Mesodermal cell (in vitro differentiated cells): ENCODE measurements around the gene MAP3K7.
"Not testable (repeated sequence)": the region's sequence is repeated elsewhere in the genome, so short reads cannot be mapped to it uniquely, and the experiment has no call there.

Experiments
- H3K27ac ChIP-seq: 2 replicates; pipeline ENCODE4 v1.7.0; 2013; ENCODE audit warnings: mild to moderate bottlenecking, low read depth, low read length, moderate library complexity; ENCODE audit not compliant: severe bottlenecking
- H3K36me3 ChIP-seq: 2 replicates; pipeline ENCODE4 v1.7.1; 2013; ENCODE audit warnings: mild to moderate bottlenecking, low read length, moderate library complexity; ENCODE audit not compliant: control insufficient read depth, insufficient read depth
- H3K4me1 ChIP-seq: one replicate; pipeline ENCODE4 v1.7.1; 2013; ENCODE audit warnings: mild to moderate bottlenecking, low read length; ENCODE audit not compliant: insufficient read depth, control insufficient read depth, poor library complexity, severe bottlenecking
- H3K4me3 ChIP-seq: 2 replicates; pipeline ENCODE4 v1.7.0; 2013; ENCODE audit warnings: low read length, control low read depth, mild to moderate bottlenecking; ENCODE audit not compliant: insufficient read depth, poor library complexity, severe bottlenecking; ENCODE audit errors: extremely low read depth
- H3K9me3 ChIP-seq: 2 replicates; pipeline ENCODE4 v1.7.1; 2013; ENCODE audit warnings: mild to moderate bottlenecking, low read length, moderate library complexity; ENCODE audit not compliant: control insufficient read depth
- WGBS, 2 experiments: methylation state at CpG; one replicate each; pipeline ENCODE4 v1.1.5; 2013; ENCODE audit warnings: missing lambda C conversion rate in 2 of 2; ENCODE audit not compliant: insufficient coverage in 2 of 2; 5-methylcytosine and 5-hydroxymethylcytosine counted together

The MAP3K7 gene

DNA sequence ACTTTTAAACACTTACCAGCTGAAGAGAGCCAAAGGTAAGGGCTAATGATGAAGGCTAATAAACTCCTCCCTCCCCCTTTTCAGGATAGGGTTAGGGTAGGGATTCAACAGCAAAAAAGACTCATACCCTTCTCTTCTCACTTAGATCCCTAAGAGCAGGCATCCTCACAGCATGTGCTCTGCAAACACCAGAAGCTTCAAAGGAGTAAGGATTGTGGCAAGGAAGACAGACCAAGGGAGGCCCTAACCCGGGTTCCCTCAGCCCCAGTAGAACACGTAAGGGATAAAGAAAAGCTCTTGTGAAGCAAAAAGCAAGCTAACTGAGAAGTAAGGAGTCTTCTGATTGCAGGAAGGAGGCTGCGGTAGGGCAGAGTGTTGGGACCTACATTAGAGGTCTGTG, 11.6 kb downstream of the MAP3K7 start:
- Histone ChIP-seq H3K27ac (no peak overlapping the region), H3K4me3 (no peak overlapping the region), H3K36me3 (peaks cover 26% of the 10 kb centered on the region), H3K4me1 (no peaks in the 10 kb centered on the region), H3K9me3 (no peaks in the 10 kb centered on the region)
- 58 to 63% methylated on average over 3 of the region's 3 CpGs for WGBS, 2 experiments

DNA sequence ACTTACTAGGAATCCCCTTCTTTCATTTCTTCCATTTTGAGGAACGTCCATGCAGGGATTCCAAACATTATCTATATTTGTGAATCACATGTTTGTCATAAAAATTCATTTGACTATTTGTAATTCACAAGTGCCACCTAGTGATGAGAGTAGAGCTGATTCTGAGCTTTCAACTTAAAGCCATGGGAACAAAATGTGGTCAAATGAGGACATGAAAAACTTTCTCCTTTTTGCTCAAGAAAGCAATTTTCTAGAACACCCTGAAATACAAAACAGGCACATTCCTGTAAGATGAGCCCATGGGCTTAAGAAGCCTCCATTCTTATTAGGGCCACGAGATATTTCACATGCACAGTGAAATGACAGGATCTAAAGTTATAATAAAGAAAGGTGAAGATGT, 12.3 kb downstream of the MAP3K7 start:
- Histone ChIP-seq H3K27ac (no peak overlapping the region), H3K4me3 (no peak overlapping the region), H3K36me3 (peaks cover 31% of the 10 kb centered on the region), H3K9me3 (no peaks in the 10 kb centered on the region), H3K4me1 (no peaks in the 10 kb centered on the region)
- WGBS, 2 experiments: no CpG with 5 or more reads among the region's 2 CpGs

DNA sequence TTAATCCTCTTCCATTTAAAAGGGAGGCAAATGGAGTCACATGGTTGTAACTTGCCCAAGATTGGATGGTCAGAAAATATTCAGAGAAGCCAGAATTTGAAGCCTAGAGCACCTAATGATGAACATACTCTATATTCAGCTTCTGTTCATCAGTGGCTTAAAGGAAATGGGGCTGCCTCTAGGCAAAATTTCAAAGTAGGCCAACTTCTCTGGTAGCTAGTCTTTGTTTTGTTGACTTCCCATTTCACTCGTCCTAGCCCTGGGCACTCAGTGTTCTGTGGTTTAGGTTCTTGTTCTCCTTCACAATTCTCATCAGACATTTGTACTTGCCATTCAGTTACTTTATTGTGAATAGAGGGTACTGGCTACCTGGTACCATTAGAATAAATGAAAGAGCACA, 13.2 kb downstream of the MAP3K7 start:
- WGBS, 2 experiments: no CpG with 5 or more reads among the region's 1 CpG
- no peak overlapping the region for H3K4me3 ChIP-seq
- no peak overlapping the region for H3K27ac ChIP-seq
- H3K9me3 ChIP-seq: no peaks in the 10 kb centered on the region
- peaks cover 39% of the 10 kb centered on the region for H3K36me3 ChIP-seq
- H3K4me1 ChIP-seq: no peaks in the 10 kb centered on the region

DNA sequence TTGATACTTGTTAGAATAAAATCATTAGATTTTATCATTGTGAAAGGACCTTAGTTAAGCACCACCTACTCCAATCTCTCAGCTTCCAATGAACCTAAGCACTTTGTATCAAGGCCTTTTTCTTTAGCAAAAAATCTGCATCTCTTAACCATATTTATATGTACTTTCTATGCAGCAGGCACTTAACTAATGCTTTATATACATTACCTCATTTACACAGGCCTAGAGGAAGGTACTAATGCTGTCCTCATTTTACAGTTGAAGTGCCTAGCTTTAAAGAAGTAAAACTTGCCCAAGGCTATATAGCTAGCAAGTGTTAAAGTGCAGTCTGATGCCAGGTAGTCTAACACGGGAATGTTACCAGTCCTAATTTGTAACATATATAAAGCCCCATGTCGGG, 14.0 kb downstream of the MAP3K7 start:
- Histone ChIP-seq H3K27ac (no peak overlapping the region), H3K4me3 (no peak overlapping the region), H3K36me3 (peaks cover 38% of the 10 kb centered on the region), H3K9me3 (no peaks in the 10 kb centered on the region), H3K4me1 (no peaks in the 10 kb centered on the region)
- no CpG with 5 or more reads among the region's 2 CpGs for WGBS, 2 experiments

DNA sequence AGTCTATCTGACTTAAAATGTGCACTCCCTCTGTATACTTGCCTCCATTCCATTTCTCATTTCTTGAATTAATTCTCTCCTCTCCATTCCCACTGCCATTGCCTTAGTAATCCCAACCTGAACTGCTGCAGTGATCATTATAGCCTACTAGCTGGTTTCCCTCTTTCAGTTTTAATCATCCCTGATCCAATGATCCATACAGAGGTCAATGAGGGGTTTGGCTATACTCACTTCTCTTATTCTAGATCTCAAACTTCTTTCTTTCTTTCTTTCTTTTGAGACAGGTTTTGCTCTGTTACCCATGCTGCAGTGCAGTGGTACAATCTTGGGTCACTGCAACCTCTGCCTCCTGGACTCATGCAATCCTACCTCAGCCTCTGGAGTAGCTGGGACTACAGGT, 17.6 kb downstream of the MAP3K7 start:
- Histone ChIP-seq H3K4me1 (no peaks in the 10 kb centered on the region), H3K9me3 (no peaks in the 10 kb centered on the region), H3K4me3 (no peak overlapping the region), H3K27ac (no peak overlapping the region), H3K36me3 (peaks cover 29% of the 10 kb centered on the region)

DNA sequence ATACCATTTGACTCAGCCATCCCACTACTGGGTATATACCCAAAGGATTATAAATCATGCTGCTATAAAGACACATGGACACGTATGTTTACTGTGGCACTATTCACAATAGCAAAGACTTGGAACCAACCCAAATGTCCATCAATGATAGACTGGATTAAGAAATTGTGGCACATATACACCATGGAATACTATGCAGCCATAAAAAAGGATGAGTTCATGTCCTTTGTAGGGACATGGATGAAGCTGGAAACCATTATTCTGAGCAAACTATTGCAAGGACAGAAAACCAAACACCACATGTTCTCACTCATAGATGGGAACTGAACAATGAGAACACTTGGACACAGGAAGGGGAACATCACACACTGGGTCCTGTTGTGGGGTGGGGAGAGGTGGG, 19.2 kb downstream of the MAP3K7 start:
- not testable (repeated sequence) for H3K4me3 ChIP-seq, H3K27ac ChIP-seq, H3K9me3 ChIP-seq, H3K4me1 ChIP-seq
- H3K36me3 ChIP-seq: peaks cover 33% of the 10 kb centered on the region
- WGBS, 2 experiments: no CpG with 5 or more reads among the region's 1 CpG

DNA sequence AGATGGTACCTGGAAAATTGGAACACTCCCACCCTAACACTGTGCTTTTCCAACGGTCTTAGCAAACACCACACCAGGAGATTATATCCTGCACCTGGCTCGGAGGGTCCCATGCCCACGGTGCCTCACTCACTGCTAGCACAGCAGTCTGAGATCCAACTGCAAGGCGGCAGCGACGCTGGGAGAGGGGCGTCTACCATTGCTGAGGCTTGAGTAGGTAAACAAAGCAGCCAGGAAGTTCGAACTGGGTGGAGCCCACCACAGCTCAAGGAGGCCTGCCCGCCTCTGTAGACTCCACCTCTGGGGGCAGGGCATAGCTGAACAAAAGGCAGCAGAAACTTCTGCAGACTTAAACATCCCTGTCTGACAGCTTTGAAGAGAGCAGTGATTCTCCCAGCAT, 24.5 kb downstream of the MAP3K7 start:
- H3K4me3 ChIP-seq, H3K27ac ChIP-seq, H3K4me1 ChIP-seq, H3K9me3 ChIP-seq: not testable (repeated sequence)
- WGBS, 2 experiments: 96 to 100% methylated on average over 1 to 6 of the region's 9 CpGs
- peaks cover 46% of the 10 kb centered on the region for H3K36me3 ChIP-seq

DNA sequence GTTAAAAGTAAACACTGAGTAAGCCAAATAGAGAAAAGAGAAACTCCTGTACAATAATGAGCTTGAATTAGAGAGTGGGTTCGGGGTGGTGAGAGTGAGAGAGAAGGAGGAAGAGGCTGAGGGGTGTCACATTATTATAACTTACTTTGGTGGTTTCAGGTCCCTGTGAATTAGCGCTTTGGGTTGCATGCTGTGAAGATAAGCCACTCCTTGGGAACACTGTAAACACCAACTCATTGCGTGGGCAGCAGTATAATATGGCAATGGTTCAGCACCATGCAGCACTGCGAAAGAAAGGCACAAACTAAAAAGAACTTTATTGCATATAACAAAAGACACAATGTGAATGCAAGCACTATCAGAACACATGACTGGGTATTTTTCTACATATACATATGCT, 26.9 kb downstream of the MAP3K7 start:
- 100% methylated on average over 1 to 4 of the region's 4 CpGs for WGBS, 2 experiments
- H3K27ac ChIP-seq: no peak overlapping the region
- no peak overlapping the region for H3K4me3 ChIP-seq
- no peaks in the 10 kb centered on the region for H3K9me3 ChIP-seq
- H3K36me3 ChIP-seq: peaks cover 64% of the 10 kb centered on the region
- H3K4me1 ChIP-seq: no peaks in the 10 kb centered on the region

DNA sequence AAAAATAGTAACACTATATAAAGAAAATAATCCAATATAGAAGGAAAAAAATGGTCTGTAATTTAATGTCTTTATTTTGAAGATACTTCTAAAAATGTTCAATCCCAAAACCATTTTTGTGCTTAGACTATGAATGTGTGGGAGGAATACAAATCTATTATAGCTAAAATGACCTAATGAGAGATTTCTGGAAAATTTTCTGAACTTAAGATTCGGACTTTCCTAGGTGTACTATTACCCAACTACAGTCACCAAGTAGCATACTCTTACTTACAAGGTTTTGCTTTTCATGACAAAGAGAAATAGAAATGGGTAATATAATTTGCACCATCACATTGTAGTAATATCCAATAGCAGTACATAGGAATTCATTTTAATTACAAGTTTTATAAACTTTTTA, 29.9 kb downstream of the MAP3K7 start:
- H3K9me3 ChIP-seq: no peaks in the 10 kb centered on the region
- H3K36me3 ChIP-seq: peaks cover 70% of the 10 kb centered on the region
- no peaks in the 10 kb centered on the region for H3K4me1 ChIP-seq
- H3K27ac ChIP-seq: no peak overlapping the region
- H3K4me3 ChIP-seq: no peak overlapping the region
- WGBS, 2 experiments: no CpG with 5 or more reads among the region's 1 CpG

DNA sequence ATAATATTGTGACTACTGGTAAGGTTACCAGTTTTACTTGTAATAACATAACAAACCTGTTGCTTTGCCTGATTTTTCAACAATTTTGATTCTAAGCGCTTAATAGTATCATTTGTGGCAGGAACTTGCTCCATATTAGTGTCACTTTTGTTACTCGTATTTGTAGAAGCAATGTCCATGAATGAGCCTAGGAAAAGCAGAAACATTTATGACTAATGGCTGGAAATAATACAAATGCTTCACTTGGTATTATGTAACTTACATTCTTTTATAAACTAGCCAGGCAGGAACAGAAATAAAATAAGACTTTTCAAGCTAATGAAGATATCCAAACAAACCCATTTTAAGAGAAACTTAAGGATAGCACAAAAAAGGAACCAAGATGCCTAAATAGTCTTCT, 38.9 kb downstream of the MAP3K7 start:
- whole genome bisulfite sequencing, 2 experiments: 100% methylated on average over 1 of the region's 2 CpGs; no CpG with 5 or more reads in 1 of the 2 experiments
- H3K9me3 ChIP-seq: no peaks in the 10 kb centered on the region
- no peak overlapping the region for H3K27ac ChIP-seq
- peaks cover 57% of the 10 kb centered on the region for H3K36me3 ChIP-seq
- no peak overlapping the region for H3K4me3 ChIP-seq
- H3K4me1 ChIP-seq: no peaks in the 10 kb centered on the region

DNA sequence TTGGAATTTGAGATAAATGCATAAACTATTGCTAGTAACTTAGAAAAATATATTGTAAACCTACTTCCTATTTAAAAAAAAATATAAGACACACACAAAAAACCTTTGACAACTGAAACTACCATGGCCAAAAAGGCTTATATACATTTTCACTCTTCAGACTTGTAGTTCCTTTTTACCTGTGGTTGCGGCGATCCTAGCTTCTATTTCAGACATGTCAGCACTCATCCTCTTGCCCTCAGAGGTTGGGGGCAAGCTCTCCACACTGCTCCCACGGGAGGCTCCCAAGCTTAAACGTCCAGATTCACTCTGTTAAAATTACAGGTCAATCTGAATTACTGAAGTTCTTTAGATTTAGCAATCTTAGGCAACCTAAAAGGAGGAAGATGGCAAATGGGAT, 39.8 kb downstream of the MAP3K7 start:
- H3K27ac ChIP-seq: no peak overlapping the region
- H3K4me3 ChIP-seq: no peak overlapping the region
- 94 to 95% methylated on average over 3 to 4 of the region's 4 CpGs for WGBS, 2 experiments
- H3K9me3 ChIP-seq: no peaks in the 10 kb centered on the region
- no peaks in the 10 kb centered on the region for H3K4me1 ChIP-seq
- H3K36me3 ChIP-seq: peaks cover 53% of the 10 kb centered on the region

DNA sequence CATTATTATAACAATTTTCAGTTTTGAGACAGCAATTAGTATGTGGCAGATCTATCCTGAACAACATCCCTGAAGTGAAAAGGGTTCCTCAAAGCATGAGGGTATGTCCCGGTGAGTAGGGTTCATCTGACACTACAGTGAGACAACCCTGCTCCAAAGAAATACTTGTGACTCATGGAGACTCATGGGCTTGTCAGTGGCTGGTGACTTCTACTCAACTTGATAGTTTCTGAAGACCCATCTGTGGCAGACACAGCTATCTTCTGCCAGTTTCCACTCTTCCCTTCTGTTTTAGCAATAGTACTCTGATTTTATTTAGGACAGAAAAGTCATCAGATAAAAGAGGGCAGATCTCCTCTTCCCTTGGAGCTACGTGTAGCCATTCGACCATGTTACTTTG, 41.4 kb downstream of the MAP3K7 start:
- H3K36me3 ChIP-seq: peaks cover 53% of the 10 kb centered on the region

More for the DNA sequence above, 41.4 kb downstream of the MAP3K7 start:
- Histone ChIP-seq H3K4me1 (no peaks in the 10 kb centered on the region), H3K9me3 (no peaks in the 10 kb centered on the region), H3K4me3 (no peak overlapping the region), H3K27ac (no peak overlapping the region)
- WGBS, 2 experiments: 90 to 100% methylated on average over 1 to 3 of the region's 3 CpGs
